Stomach (tissue), 9 donors: ENCODE results near the gene CLEC7A. TPM values are rescaled to one million over a fixed set of nuclear protein-coding genes. Genes with fewer than 3 reads are reported as not detected.

Experiments used
- DNase-seq, 2 donors: peaks; one replicate each; pipeline versions ENCODE4 v3.0.0 to v3.0.0-alpha.2; 2013 to 2019
- H3K27ac ChIP-seq, 5 donors: fragments of 200-600 bp in 4 of 5; sonication (generic) in 4 of 5; one replicate each; pipeline ENCODE4 v1.5.1; 2013 to 2019; ENCODE audit warnings: mild to moderate bottlenecking in 1 of 5, moderate library complexity in 1 of 5
- H3K27me3 ChIP-seq, 3 donors: fragments of 200-600 bp; sonication (generic); one replicate each; pipeline ENCODE4 v1.5.1; 2017 to 2019; ENCODE audit warnings: mixed run types in 1 of 3
- H3K36me3 ChIP-seq, 4 donors: fragments of 200-600 bp; sonication (generic); 1 replicate in 3 of 4; 2 replicates in 1 of 4; pipeline ENCODE4 v1.5.1; 2016 to 2019
- H3K4me1 ChIP-seq, 4 donors: fragments of 200-600 bp; sonication (generic); one replicate each; pipeline ENCODE4 v1.5.1; 2016 to 2019
- H3K4me3 ChIP-seq, 4 donors: fragments of 200-600 bp; sonication (generic) in 3 of 4; one replicate each; pipeline ENCODE4 v1.5.1; 2016 to 2019; ENCODE audit warnings: mild to moderate bottlenecking in 1 of 4
- H3K9me3 ChIP-seq, 4 donors: fragments of 200-600 bp; sonication (generic); one replicate each; pipeline ENCODE4 v1.5.1; 2016 to 2019
- EP300 ChIP-seq: sonication (generic); formaldehyde crosslinking; IDR thresholded peaks from one replicate; pipeline ENCODE4 v1.6.1; 2017; ENCODE audit warnings: antibody characterized with exemption
- POLR2A ChIP-seq, 4 donors: fragments of 450-650 bp; IDR thresholded peaks; one replicate each; pipeline ENCODE4 v1.6.1; 2016; ENCODE audit warnings: antibody characterized with exemption in 4 of 4, control low read depth in 2 of 4, mild to moderate bottlenecking in 1 of 4, moderate library complexity in 1 of 4
- POLR2AphosphoS5 ChIP-seq, 3 donors: sonication (generic); formaldehyde crosslinking; IDR thresholded peaks; one replicate each; pipeline ENCODE4 v1.6.1; 2016; ENCODE audit warnings: antibody characterized with exemption in 3 of 3
- WGBS, 5 donors: extraction: QIAGEN DNeasy Blood & Tissue Kit in 3 of 5; methylation state at CpG; one replicate each; pipeline versions ENCODE4 v1.1.5 to v1.1.7; 2013 to 2018; 5-methylcytosine and 5-hydroxymethylcytosine counted together
- intact Hi-C: fragments of 100-400 bp; cut with DNase I; formaldehyde crosslinking; loops from one replicate; pipeline ENCODE4 v1.15.1; 2023; ENCODE audit warnings: low total_unique reads
- polyA plus RNA-seq, 3 donors: library from polyadenylated mRNA; stranded (reverse); fragments of 200-250 nt; gene quantifications; one replicate each; pipeline ENCODE4 v1.2.3, GENCODE V29; 2013
- total RNA-seq, 5 donors: library from RNA; depleted of rRNA; stranded (reverse); fragments of >200 nt; gene quantifications; one replicate each; pipeline versions ENCODE4 v1.1.0 to v1.2.3, GENCODE V29; 2014 to 2016
- TF ChIP-seq, protein P1 (sequence below), 7 experiments: fragments of 450-650 bp in 4 of 7; fragments of 200-600 bp in 3 of 7; sonication (generic) in 3 of 7; IDR thresholded peaks; one replicate each; pipeline ENCODE4 v1.5.1; 2016 to 2019; ENCODE audit warnings: antibody characterized with exemption in 7 of 7, control low read depth in 2 of 7, mild to moderate bottlenecking in 1 of 7
- donor health status: healthy with polysubstance abuse.
- donor health status: Bipolar disorder and iron deficiency.
- donor health status: healthy.

The CLEC7A gene
- total and polyA plus RNA-seq, 8 donors = 0.87 to 20.1 (median 4.2) TPM; not detected in 1

DNA sequence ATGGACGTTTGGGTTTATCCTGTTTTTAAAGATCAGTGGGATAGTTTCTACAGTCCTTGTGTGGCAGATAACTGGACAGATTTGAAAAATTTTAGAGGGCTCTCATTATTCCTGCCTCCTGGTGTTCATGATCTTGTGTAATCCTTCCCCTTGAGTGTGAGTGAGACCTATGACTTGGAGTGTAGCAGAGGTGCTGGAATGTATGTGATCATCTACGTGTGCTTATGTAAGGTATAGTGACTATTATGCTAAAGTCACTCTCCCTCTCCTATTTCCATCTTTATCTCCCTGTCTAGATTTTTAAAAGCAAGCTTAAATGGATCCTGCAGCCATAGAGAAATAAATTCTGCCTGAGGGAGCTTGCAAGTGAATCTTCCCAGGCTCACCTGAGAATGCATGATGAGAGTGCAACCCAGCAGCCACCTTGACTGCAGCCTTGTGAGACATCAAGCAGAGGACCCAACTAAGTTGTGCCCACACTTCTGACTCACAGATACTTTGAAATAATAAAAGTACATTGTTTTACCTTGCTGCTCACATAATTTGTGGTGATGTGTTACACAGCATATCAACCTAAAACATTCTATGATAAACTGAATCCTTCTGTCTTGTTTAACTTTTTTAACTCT lies 45.1 kb upstream of the CLEC7A start:
- Histone ChIP-seq H3K4me3 (no peak overlapping the region), H3K36me3 (no peaks in the 10 kb centered on the region), H3K27ac (no peak overlapping the region), H3K27me3 (no peaks in the 10 kb centered on the region), H3K4me1 (no peaks in the 10 kb centered on the region), H3K9me3 (no peaks in the 10 kb centered on the region)
- DNase-seq = no peak
- intact Hi-C loops = no loop called here
- TF ChIP-seq EP300 (no peak), POLR2AphosphoS5 (IDR thresholded peaks at IDR 0.05) (no peak), POLR2A (IDR thresholded peaks at IDR 0.05) (no peak)
- TF ChIP-seq, protein P1, sequence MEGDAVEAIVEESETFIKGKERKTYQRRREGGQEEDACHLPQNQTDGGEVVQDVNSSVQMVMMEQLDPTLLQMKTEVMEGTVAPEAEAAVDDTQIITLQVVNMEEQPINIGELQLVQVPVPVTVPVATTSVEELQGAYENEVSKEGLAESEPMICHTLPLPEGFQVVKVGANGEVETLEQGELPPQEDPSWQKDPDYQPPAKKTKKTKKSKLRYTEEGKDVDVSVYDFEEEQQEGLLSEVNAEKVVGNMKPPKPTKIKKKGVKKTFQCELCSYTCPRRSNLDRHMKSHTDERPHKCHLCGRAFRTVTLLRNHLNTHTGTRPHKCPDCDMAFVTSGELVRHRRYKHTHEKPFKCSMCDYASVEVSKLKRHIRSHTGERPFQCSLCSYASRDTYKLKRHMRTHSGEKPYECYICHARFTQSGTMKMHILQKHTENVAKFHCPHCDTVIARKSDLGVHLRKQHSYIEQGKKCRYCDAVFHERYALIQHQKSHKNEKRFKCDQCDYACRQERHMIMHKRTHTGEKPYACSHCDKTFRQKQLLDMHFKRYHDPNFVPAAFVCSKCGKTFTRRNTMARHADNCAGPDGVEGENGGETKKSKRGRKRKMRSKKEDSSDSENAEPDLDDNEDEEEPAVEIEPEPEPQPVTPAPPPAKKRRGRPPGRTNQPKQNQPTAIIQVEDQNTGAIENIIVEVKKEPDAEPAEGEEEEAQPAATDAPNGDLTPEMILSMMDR (IDR thresholded peaks at IDR 0.05) = no peak
- WGBS, 5 donors = 62 to 81% (median 73%) methylated on average over 2 of the region's 2 CpGs

DNA sequence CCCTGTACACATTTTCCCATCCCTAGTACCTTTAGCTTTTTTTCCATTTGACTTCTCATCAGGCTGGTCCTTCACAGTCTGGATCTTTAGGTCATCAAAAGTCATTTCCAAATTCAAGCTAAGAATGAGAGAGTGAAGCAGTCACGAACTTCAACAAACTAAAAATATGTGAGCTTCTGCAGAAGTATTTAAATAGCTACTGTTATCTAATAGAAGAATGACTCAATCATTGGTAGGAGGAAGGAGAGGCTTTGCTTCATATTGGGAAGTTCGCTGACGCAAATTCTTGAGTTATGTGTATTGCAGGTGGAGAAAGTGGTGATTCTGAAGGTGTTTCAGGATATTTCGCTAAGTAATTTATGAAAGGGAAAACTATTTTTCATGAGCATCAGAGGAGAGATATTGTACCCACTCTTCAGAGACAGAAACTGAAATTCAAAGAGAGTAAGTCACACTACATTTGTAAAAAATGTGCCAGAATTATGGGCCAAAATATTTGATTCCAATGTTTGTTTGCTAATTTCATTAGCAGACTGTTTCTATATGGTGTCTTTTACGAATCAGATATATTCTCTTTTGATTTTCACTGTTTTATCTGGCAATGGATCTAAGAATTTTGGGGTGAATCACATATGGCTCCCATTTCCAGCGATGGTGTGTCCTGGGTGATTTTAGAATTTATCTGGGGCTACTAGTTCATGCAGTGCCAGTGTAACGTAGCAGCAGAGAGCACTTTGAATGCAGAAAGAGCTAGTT lies 42.2 kb upstream of the CLEC7A start, which contains the start of gene OLR1:
Gene OLR1, minus strand, starts transcription at position 160 of the 756 bp plus-strand sequence. Its CDS starts 55 bp downstream, at position 105.
- no peak for TF ChIP-seq POLR2A (IDR thresholded peaks at IDR 0.05)
- TF ChIP-seq POLR2AphosphoS5 (IDR thresholded peaks at IDR 0.05) = no peak
- TF ChIP-seq, protein P1 (IDR thresholded peaks at IDR 0.05) = no peak
- no peak for TF ChIP-seq EP300
- WGBS, 5 donors = 67 to 71% (median 68%) methylated on average over 7 of the region's 7 CpGs
- Histone ChIP-seq H3K4me3 (no peak within 1 kb of the TSS), H3K36me3 (no peaks in the 10 kb centered on the region), H3K27me3 (no peaks in the 10 kb centered on the region), H3K27ac (no peak within 1 kb of the TSS), H3K9me3 (no peaks in the 10 kb centered on the region), H3K4me1 (no peaks in the 10 kb centered on the region)
- intact Hi-C loops = no loop called here
- DNase-seq = no peak

DNA sequence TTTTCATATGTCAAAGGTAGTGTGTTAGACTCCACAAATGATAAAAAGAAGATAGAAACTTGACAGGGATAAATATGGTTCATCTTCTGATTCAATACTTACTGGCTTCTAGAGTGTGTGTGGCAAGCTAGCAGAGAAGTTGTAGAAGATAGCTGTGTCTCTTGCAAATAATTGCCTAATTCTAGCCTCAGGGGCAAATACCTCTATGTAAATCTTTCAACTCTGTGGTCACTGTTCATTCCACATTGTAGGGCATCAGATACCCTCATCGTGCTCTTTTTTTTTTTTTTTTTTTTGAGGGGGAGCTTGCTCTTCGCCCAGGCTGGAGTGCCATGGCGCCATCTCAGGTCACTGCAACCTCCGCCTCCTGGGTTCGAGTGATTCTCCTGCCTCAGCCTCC lies 40.2 kb upstream of the CLEC7A start:
- WGBS, 5 donors = 83 to 93% (median 88%) methylated on average over 5 of the region's 5 CpGs
- Histone ChIP-seq H3K27me3 (no peaks in the 10 kb centered on the region), H3K36me3 (no peaks in the 10 kb centered on the region), H3K4me3 (no peak overlapping the region), H3K9me3 (no peaks in the 10 kb centered on the region), H3K27ac (no peak overlapping the region), H3K4me1 (peaks cover 0 to 3% (median 0%) of the 10 kb centered on the region in 4 donors)
- intact Hi-C loops = no loop called here
- TF ChIP-seq POLR2AphosphoS5 (IDR thresholded peaks at IDR 0.05) = no peak
- TF ChIP-seq, protein P1 (IDR thresholded peaks at IDR 0.05) = no peak
- no peak for TF ChIP-seq POLR2A (IDR thresholded peaks at IDR 0.05)
- no peak for TF ChIP-seq EP300
- DNase-seq = no peak

DNA sequence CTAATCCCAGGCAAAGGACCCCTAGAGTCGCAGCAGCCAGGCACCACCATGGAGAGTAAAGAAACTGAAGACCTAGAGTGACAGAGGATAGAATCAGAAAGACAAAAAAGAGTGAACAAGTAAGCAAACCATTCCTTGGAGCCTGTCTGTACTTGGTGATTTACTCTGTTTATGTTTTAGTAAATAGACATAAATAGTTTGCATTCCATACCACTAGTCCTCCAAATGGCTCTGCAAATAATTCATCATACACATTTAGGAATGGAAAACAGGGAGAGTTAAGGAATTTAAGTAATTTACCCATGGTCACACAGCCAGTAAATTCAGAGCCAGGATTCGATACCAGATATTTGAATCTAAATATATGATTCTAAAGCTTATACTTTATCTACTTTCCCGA lies 39.1 kb upstream of the CLEC7A start:
- no peak overlapping the region for H3K4me3 ChIP-seq
- peaks cover 0 to 3% (median 0%) of the 10 kb centered on the region in 4 donors for H3K4me1 ChIP-seq
- H3K9me3 ChIP-seq = no peaks in the 10 kb centered on the region
- TF ChIP-seq EP300 = no peak
- TF ChIP-seq POLR2A (IDR thresholded peaks at IDR 0.05) = no peak
- TF ChIP-seq, protein P1 (IDR thresholded peaks at IDR 0.05) = no peak
- no peak for TF ChIP-seq POLR2AphosphoS5 (IDR thresholded peaks at IDR 0.05)
- H3K36me3 ChIP-seq = no peaks in the 10 kb centered on the region
- intact Hi-C loops = no loop called here
- no peaks in the 10 kb centered on the region for H3K27me3 ChIP-seq
- 42 to 68% (median 62%) methylated on average over 3 of the region's 3 CpGs for WGBS, 5 donors
- H3K27ac ChIP-seq = peak overlapping the region in 1 of 5 donors; percentile 5
- DNase-seq = no peak
